DMS53 (cell line): ENCODE results near the gene DHDH.

Source experiments
- DNase-seq: peaks from one replicate; lab custom pipeline; 2025; lab: John Stamatoyannopoulos, UW

DHDH gene

DNA sequence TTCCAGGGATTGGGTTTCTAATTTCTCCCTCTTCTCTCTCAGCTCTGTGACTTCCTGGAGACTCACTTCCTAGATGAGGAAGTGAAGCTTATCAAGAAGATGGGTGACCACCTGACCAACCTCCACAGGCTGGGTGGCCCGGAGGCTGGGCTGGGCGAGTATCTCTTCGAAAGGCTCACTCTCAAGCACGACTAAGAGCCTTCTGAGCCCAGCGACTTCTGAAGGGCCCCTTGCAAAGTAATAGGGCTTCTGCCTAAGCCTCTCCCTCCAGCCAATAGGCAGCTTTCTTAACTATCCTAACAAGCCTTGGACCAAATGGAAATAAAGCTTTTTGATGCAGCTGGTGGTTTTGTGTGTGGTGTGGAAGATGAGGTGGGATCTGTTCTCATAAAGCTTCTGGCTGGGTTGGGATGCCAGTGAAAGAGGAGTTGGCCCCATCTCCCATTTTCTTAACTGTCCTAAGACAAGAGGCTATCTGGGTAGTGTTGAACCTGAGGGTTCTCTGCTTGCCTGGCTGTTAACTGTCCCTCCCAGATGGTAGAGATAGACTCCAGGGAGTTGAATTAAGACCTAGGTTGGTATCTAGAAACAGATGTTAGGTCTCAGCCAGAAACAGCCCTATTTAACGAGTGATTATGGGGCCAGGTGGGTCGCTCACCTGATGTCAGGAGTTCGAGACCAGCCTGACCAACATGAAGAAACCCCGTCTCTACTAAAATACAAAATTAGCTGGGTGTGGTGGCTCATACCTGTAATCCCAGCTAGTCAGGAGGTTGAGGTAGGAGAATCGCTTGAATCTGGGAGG is 33.2 kb downstream of the DHDH start:
- peak; percentile 23 for DNase-seq

DNA sequence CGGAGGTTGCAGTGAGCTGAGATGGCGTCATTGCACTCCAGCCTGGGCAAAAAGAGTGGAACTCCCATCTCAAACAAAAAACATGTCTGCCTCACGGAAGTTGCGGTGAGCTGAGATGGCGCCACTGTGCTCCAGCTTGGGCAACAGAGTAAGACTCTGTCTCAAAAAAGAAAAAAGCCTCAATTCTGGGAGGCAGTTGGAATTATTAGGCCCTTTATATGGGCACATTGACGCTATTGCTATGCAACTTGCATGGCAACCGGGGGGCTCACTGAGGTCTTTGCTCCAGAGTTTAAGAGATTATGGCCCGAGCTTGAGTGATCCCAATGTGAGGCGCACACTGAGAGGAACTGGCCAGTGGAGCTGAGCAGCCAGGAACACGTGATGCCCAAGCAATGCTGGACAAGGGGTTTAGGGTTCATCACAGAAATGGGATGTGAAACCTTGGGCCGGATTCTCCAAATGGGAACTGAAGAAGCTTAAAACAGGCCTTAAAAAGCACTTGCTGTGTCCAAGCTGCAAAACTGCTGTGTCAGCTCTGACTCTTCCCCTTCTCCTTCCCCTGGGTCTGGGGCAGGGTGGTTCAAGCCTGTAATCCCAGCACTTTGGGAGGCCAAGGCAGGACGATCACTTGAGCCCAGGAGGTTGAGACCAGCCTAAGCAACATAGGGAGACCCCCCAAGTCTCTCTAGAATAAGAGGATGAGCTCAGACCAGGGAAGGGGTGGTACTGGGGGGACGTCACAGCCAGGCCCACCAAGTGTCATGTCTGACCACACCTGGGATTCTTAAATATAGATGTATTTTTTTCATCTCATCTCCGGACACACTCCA is 34.1 kb downstream of the DHDH start:
- DNase-seq: peak; percentile 40

DNA sequence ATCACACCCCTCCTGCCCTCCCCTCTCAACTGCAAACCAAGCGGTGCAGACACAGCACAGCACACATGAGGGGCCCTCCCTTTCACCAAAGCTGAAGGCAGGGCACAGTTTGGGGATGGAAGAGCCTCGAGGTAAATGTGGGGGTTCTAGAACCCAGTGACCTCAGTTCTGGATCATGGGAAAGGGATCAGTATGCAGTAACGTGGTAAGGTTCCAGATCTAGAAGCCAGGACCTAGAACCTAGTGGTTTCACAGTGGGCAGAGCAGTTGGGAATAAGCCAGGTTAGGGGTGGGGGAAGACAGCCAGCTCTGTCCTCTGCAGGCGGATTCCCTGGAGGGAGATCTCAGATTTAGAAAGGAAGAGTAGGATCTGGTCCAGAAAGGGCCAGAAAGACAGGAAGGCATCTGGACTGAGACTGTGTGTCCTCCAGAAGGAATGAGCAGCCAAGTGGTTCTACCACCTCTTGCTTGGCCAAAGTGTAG is 34.7 kb downstream of the DHDH start:
- DNase-seq: peak; percentile 45

DNA sequence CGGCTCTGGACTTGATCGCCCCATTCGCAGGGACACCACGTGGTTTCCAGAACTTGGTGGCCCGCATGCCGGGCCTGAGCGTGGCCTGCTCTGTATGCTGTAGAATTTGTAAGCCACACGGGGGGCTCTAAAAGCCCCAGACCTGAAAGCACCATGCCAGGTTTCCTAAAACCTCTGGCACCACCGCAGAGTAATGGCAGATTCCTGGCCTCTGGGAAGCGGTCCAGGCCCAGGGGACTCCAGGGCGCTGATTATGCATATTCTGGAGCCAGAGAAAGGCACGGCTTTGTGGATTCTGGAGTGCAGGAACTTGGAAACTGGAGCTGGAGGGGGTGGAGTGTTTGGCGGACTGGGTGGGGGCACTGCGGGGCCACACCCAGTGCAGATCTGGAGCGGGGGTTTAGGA is 35.3 kb downstream of the DHDH start:
- DNase-seq: no peak

DNA sequence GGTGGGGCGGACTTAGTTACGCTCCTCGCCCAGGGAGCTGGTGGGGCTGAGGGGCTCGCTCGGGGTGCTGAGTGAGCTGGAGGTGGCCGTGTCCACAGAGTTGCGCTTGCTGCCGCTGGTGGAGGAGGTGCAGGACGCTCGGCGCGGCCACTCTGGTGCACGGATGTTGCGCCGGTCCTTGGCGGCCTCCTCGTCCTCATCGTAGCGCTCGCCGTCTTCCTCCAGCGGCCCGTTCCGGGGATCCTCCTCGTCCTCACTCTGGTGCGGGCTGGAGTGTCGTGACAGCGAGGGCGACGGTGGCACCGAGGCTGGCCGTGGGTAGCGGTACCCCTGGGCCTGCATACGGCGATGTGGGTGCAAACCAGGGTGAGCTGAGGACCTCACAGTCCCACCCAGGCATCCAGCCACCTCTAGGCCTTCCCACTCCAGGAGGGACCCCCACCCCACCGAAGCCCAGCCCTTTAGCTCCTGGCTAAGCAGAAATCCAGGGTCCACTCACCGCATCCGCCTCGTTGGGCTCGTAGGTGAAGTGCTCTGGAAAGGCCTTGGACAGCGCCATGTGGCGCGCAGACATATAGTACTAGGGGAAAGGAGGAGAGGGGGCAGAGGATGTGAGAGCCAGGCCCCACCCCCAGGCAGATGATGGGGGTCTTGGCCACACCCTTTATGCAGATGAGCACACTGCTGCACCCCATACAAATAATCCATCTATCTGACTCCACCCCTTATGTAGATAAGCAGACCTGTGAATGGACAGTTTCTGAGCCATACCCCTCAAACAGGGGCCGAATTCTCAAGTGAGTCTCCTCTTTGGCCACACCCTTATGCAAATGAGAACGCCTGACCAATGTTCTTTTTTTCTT is 36.0 kb downstream of the DHDH start:
- peak; percentile 35 for DNase-seq

DNA sequence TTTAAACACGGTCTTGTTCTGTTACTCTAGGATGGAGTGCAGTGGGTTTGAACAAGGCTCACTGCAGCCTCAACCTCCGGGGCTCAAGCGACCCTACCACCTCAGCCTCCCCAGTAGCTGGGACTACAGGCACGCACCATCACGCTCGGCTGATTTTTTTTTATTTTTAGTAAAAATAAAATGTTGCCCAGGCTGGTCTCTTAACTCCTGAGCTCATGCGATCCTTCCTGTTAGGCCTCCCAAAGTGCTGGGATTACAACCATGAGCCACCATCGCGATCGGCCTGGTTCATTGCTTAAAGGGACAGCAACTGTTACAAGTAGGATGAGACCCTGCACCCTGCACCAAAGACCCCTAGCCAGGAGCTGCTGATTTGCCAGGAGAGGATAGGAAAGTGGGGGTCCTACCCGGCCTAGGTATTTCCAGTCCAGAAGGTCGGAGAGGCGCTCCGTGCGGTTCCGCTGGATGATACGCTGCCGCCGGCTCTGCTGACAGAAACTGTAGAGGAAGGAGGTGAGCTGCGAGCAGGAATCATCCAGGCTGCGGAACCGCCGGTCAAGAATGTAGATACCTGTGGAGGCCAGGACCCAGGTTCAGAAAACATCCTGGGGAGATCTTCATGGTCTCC is 36.8 kb downstream of the DHDH start:
- no peak for DNase-seq

DNA sequence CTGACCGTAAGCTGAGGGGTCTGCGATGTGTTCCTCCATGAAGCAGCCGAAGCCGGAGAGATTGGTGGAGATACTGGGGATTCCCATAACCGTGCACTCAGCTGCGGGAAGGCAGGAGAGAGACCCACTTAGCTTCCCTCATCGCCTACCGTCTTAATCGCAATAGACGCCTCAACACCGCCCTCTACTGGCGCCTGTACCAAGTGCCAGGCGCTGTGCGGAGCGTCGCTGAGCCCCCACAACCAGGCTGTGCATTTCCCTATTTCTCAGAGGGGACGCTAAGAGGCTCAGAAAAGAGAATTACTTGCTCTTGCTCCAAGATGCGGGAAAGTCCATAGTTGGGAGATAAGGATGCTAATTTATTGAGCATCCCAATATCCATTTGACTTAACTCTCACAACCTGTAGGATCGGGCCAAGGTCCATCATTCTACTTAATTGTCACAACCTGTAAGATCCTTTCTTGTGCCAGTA is 37.5 kb downstream of the DHDH start:
- DNase-seq: peak; percentile 92

DNA sequence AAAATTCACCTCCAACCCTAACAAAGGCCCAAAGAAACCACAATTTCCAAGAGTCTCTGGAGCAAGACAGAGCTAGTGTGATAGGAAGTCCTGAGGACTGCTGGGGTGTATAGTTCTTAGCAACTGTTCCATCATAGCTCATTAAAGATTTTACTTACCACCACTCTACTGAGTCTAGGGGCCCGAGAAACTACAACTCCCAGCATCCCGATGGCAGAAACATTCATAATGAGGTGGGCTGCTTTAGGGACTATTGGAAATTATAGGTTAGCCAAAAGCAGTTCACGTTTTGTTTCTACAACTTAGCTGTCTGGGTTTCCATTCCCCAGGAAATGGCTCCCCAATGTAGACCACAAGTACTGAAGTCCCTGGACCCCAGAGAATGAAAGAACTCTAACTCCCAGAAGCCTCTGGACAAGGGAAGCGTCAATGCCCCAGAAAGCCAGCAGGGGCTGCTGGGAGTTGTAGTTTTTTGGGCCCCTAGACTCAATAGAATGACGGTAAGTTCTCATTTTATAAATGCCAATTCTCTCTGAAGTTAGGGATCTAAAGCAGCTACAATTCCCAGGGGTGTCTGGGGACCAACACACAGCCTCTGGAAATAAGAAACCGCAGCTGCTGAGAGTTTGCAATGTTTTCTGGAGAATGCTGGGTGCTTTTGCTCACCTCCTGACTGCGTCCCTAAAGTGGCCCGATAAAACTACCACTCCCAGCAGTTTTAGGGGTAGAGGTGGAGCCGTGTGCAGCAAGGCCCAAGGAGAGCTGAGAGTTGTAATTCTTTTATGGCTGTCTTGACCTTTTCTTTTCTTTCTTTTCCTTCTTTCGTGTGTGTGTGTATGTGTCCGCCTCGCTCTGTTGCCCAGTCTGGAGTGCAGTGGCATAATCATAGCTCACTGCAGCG is 42.7 kb downstream of the DHDH start:
- DNase-seq: peak; percentile 55

DNA sequence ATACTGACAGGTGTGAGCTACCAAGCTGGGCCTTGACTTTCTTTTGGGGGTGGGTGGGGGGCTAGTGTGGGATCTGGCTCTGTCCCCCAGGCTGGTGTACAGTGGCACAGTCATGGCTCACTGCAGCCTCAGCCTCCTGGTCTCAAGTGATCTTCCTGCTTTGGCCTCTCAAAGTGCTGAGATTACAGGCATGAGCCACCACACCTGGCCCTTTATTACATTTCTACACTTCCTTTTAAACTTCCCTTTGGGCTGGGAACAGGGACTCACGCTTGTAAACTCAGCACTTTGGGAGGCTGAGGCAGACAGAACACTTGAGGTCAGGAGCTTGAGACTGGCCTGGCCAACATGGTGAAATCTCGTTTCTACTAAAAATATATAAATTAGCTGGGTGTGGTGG is 43.6 kb downstream of the DHDH start:
- no peak for DNase-seq

DNA sequence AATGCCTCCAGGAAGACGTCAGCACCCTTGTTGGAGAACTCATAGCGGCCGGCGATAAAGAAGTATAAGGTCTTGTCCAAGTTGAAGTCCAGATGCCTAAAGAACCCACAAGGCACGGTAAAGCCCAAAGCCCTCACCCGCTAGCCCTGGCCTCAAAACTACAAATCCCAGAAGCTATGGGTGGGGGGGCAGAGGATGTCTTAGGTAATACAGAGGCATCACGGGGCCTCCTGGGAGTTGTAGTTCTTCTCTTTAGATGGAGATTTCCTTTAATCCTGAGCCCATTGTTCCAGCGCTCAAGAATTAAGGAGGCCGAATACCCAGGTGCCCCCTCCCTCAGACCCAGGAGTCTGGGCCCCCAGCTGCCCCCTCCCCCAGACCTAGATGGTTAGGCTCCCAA is 48.8 kb downstream of the DHDH start:
- DNase-seq: peak; percentile 43

DNA sequence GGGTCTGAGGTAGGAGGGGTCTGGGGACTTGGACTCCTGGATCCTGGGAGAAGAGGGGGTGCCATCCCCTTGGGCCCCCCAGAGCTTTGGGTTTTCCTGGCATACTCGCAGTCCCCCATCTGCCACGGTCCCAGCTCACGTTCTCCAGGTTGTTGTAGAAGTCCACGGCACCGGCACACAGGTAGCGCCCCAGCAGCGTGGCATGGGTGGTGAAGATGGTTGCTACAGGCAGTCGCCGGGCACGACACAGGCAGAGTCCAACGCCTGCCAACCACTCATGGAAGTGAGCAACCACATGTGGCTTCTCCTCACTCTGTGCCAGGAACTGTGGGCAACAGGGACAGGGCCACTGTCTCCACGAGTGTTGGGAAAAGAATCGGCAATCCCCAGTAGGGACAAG is 52.2 kb downstream of the DHDH start:
- no peak for DNase-seq

DNA sequence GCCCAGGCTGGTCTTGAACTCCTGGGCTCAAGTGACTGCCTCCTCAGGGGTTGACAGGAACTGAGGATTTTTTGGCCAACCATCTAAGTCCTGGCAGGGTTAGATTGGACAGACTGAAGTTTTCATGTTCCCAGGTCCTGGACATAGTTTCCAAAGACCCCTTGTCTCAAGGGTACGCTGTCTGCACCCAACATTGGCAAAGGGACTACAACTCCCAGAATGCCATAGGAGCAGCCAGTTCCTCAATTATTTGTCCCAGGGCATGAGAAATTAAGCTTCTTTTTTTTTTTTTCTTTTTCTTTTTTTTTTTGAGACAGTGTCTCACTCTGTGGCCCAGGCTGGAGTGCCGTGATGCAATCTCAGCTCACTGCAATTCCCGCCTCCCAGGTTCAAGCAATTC is 52.7 kb downstream of the DHDH start:
- no peak for DNase-seq

DNA sequence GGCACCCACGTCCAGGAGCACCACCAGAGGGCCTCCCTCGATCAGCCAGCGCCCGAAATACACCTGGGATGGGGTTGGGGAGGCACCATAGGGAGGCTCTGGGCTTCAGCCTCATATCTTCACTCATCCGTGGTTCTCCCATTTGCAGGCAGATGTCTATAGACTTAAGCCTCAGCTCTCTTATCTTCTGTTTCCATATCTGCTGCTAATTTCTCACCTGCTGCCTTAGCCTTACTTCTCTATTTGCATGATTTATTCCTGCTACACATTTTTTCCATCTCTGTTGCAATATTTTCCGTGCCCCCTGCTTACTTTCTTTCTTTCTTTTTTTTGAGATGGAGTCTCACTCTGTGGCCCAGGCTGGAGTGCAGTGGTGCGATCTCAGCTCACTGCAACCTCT is 53.8 kb downstream of the DHDH start:
- DNase-seq: no peak

DNA sequence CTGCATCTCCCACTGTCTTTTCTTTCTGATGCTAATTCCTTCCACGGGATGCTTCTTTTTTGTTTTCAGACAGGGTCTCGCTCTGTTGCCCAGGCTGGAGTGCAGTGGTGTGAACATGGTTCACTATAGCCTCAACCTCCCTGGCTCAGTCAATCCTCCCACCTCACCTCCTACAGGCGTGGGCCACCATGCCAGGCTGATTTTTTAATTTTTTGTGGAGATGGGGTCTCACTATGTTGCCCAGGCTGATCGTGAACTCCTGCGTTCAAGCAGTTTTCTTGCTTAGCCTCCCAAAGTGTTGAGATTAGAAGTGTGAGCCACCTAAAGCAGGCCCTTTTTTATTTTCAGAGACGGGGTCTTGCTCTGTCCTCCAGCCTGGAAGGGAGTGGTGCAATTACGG is 54.8 kb downstream of the DHDH start:
- DNase-seq: no peak

DNA sequence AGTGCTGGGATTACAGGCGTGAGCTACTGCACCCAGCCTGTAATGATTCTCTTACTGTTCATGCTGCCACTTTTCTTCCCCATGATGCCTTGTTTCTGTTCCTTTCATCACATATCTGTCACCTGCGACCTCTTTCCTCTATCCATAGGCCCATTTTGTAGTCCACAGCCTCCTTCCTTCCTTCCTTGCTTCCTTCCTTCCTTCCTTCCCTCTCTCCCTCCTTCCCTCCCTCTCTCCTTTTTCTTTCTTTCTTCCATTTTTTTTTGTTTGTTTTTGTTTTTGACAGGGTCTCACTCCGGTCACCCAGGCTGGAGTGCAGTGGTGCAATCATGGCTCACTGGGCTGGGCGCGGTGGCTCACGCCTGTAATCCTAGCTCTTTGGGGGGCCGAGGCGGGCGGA is 55.4 kb downstream of the DHDH start:
- no peak for DNase-seq

DNA sequence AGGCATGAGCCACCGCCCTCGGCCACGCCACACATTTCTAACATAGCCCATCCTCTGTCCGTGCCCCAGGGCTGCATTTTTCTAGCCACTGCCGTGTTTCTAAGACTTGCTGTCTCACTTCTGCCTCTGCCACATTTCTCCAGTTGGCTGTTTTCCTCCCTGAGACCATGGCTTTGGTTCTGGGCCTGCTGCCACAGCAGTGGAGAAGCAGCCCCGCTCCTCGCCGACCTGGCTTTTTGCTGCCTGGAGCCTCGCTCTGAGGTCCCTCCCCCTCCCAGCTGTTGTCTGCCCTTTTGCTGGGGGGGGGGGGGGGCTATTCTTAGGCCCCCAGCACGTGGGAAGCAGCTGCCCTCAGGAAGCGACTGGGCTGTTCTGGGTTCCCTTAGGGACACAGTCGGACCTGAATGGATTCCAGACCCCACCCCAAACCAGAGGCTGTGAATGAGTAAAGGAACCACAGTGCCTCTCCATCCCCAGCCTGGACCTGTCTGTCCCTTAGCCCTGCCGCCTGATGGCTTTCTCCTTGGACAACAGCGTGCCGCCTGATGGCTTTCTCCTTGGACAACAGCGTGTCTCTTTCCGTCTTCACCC is 56.3 kb downstream of the DHDH start:
- DNase-seq: no peak

DNA sequence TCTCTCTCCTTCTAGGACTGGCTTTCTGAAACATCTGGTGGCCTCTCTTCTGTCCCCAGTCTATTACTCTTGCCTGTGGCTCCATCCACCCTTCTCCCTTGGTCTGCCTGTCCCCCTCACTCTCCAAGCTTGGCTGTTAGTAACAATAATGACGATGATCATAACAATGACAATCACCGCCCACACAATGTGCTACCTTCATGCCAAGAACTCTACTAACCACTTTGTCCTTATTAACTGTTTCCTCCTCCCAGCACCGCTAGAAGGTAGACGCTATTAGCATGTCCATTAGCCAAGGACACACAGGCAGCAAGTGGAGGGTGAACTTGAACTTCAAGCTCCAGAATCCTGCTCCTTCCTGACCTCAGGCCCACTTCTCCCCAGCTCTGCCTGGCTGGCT is 56.9 kb downstream of the DHDH start:
- no peak for DNase-seq

DNA sequence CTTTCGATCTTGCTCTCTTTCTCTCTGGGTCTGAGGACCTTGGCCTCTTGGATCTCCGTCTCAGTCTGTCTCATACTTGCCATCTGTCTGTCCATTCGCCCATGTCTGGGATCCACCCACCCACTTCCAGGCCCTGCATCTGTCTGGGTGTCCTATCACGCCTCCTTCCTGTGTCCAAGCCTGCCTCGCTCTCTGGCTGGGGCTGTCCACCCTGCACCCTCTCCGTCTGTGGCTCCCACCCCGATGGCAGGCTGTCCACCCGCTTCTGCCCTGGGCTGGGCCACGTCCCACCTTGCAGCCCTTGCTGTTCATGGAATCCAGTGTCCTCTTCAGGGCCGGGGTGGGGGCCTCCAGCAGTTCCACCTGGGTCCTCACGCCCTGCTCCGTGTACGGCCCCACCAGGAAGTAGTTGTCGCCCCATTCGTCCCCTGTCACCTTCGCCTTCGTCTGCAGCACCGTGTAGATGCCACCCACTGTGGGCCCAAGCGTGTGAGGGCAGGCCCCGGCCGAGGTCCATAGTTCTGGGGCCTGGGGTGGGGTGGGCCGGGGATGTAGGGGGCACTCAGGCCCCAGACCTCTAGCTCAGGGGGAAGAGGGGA is 57.6 kb downstream of the DHDH start:
- no peak for DNase-seq

DNA sequence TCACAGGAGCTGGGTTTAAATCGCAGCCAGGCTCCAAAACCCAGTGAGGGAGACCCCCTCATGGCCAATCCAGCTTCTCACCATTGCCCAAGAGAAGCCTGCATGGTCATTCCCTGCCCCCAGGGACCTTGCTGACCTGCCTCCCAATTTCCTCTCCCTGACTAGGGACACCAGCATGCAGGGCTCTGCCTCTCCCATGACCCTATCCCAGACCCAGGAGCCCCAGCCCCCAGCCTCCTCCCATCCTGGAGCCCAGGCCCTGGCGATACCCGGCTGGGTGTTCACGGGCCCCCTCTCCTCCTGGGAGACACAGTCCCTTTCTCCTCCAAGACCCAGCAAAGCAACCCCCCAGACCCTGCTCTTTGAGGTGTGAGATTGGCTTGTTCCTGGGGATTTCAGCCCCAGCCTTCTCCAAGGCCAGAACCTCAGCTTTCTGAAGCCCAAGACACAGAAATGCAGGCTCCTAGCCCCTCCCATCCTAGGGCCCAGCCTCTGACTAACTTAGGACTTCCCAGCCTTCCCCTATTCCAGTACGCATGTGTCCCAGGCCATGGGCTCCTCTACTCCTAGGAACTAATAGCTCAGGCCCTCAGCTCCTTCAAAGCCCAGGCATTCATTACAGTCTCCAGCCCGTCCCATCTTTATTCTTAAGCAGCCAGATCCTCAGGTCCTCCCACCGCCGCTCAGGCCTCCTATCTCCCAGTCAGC is 58.5 kb downstream of the DHDH start:
- DNase-seq: peak; percentile 45
